Measurements from ENCODE around the gene CHMP2B.
"Not testable (repeated sequence)": the region's sequence is repeated elsewhere in the genome, so short reads cannot be mapped to it uniquely, and the experiment has no call there.

CHMP2B gene

DNA sequence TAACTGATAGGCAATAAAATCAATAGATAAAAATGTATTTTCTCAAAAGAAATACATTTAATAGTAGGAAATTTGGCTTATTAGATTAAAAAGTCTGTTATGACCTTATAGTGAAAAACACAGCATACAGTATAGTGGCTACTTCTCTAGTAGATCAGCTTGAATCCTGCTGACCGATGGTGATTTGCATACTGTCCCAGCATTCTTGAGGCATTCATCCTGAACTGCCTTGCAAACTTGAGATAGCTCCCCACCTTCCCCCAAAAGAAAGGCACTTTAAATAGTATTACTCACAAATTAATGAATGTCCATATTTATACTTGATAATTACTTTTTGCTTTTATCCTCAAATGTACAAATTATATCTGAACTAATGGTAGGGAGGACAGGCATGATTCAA is 6.7 kb downstream of the CHMP2B start:
- no peak for DNase-seq

GRCh38 chr3:87236093-87236492 is 9.0 kb downstream of the CHMP2B start:
- no peak for DNase-seq

- DNase-seq, result no peak
Observed at GRCh38 chr3:87246662-87247429, 19.7 kb downstream of the CHMP2B start.

GRCh38 chr3:87247430-87247773 is 20.3 kb downstream of the CHMP2B start:
- DNase-seq, result no peak

- not testable (repeated sequence) for DNase-seq
Observed at GRCh38 chr3:87248231-87248630, 21.1 kb downstream of the CHMP2B start.

- no peak for DNase-seq
Observed at GRCh38 chr3:87248831-87249230, 21.7 kb downstream of the CHMP2B start.

DNA sequence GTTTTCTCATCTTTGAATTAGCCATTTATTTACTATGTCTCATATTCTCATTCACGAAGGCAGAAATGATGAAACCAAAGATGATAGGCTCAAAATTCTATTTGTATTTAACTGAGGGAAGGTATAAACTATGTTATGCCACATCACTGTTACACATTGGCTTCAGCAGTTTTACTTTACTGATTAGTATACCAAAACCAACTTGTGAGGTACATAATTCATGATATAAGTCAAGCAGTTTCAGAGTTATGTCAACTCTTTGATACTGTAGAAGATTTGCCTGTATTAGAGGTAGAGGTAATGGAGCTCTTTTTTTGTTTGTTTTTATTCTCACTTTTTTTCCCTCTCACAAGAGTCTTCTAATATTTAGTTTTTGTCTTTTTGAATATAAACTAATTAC is 22.9 kb downstream of the CHMP2B start:
- DNase-seq, result no peak

DNA sequence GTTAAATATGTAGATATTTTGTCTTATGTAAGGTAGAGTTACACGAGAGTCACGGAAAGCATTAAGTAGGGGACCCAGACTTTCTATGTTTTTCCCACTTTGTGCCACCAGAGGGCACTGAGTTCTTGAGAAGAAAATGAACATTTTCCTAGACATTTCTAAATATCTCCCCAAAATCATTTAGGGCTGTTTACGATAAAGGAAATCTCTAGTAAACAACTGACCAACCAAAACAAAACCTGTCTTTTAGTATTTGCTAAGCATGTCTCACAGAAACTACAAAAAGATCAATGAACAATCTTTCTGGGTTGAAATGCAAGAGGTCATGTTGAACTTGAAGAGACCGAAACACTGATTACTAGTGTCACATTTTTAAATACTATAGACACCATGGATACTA is 33.2 kb downstream of the CHMP2B start:
- DNase-seq, result peak; percentile 45

DNA sequence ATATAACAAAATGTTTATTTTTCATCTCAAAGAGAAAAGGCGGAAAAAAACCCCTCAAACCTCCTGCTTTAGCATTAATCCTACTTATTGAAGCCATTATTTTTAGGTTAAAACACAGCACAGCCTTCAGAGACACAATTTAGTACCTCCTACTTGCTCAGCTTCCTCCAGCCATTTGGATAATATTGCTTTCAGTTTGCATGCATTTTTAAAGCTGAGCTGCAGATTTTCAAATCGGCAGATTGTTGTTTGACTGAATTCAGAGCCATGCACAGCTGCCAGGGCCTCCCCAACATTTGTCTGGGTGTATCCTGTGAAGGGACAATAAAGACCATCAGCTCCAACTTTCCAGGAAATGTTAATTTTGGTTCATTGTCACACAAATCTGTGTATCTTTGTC is 34.8 kb downstream of the CHMP2B start:
- DNase-seq, result no peak

- no peak for DNase-seq
Observed at GRCh38 chr3:87267953-87268645, 41.0 kb downstream of the CHMP2B start.

GRCh38 chr3:87268646-87269211 is 41.6 kb downstream of the CHMP2B start:
- DNase-seq, result no peak

DNA sequence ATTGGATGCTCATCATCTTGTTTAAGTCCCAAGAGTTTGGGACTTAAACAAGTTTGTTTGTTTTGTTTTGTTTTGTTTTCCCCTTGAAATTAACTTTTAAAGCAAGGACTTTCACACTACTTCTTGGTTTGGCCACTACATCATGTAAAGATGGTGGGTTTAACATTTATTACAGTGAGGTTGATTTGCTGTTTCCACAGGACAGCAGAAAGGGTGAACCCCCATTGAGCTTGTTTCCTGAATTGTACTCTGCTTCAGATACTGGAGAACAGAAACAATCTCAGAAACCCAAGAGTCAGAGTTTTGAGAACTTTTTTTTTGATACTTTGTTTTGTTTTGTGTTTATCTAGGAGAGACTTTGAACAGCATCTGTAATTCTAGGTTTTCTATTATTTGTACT is 42.6 kb downstream of the CHMP2B start:
- DNase-seq, result no peak

DNA sequence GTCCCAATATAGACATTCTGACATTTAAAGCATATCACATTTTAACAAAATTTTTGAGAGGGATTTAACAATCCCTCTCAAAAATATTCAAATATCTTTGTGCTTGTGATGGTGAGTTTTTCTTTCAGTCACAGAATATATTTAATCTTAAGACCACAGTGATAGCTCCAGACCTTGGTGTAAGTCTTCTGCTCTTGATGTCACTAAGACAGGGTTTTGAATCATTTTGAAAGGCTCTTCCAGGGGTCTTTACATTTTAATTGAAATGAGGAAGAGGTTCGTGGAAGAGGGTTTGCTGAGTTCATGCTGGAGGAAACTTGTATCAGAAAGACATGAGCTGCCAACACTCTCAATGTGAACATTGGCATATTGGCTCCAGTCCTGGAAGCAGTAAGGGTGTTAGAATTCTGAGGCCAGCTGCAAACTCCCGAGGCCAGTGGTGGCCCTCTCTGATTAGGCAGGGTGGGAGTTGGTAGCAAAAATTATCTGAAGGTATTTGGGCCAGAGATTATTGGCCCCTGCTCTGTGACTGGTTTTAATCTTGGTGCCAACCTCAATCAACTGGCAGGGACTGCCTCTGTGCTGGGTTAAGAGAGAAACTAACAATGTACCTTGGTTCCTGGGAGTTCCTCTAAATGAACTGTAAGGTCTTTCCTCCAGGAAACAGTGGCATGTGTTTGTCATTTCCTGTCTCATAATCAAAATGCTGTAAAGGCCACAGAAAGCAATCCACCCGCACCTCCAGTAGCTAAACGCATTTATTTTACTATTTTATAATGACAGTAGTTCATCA is 44.0 kb downstream of the CHMP2B start:
- no peak for DNase-seq

DNA sequence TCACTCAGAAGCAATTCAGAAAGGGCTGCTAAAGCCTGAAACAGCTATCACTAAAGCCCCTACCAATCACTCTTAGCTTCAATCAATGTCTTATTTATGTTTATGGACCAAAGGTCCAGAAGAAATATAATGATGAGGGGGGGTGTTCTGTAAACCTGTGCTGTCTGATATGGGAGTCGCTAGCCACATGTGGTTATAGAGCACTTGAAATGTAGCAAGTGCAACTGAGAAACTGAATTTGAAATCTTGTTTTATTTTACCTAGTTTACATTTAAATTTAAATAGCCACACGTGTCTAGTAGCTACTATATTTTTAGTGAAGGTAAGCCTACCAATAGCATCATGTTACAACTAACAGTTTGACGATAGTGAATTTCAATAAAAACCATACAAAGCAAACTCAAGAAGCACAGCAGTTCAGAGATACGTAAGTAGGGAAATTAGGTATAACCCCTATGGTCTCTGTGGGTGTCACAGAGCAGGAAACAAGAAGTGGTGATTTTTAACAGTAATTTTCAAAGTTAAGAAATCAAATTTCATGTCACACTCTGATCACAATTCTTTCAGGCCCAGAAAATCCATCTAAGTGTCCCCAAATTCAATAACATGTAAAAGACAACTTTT is 45.7 kb downstream of the CHMP2B start:
- DNase-seq, result no peak

GRCh38 chr3:87276484-87276883 is 49.4 kb downstream of the CHMP2B start, which contains the start of gene POU1F1:
Gene POU1F1, minus strand, starts transcription at chr3:87276584. Its CDS starts 122 bp downstream, at chr3:87276462.
- no peak for DNase-seq

DNA sequence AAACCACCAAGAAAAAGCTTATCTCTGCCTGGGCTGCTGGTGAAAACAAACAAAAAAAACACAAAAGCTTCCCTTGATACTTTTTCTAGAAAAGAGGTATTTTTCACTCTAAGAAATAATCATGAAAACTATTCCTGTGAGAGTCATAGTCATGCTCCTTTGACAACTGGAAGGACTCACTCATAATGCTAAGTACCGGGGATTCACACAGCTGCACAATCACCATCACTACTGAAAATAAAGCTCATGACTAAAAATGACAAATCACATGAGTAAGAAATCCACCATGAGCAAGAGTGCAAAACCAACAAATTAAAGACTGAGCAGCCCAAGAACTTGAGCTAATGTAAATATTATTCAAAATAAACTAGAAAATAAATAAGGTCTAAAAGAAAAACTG is 59.9 kb downstream of the CHMP2B start:
- no peak for DNase-seq

DNA sequence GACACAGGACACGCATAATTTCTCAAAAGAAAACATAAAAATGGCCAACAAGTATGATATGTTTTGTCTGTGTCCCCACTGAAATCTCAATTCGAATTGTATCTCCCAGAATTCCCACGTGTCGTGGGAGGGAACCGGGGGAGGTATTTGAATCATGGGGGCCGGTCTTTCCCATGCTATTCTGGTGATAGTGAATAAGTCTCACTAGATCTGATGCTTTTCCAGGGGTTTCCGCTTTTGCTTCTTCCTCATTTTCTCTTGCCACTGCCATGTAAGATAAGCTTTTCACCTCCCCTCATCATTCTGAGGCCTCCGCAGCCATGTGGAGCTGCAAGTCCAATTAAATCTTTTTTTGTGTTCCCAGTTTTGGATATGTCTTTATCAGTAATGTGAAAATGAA is 61.3 kb downstream of the CHMP2B start:
- DNase-seq, result no peak

GRCh38 chr3:87298111-87298718 is 71.1 kb downstream of the CHMP2B start:
- peak; percentile 47 for DNase-seq

DNA sequence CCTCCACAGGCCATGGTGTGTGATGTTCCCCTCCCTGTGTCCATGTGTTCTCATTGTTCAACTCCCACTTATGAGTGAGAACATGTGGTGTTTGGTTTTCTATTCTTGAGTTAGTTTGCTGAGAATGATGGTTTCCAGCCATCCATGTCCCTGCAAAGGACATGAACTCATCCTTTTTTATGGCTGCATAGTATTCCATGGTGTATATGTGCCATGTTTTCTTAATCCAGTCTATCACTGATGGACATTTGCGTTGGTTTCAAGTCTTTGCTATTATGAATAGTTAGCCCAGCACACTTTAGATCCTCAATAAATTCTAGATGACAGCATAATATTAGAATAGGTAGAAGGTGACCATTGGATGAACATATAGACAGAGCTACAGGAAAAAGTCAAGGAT is 77.9 kb downstream of the CHMP2B start:
- not testable (repeated sequence) for DNase-seq
